Neural progenitor cell (in vitro differentiated cells): ENCODE results near the gene CD58. TPM values are rescaled to one million over a fixed set of nuclear protein-coding genes. Genes with fewer than 3 reads are reported as not detected.

Experiments used
- DNase-seq: peaks from one replicate; pipeline ENCODE4 v3.0.0-alpha.2; 2016; ENCODE audit warnings: low spot score
- H2AFZ ChIP-seq: fragments of 200-600 bp; sonication (generic); replicated peaks from 2 replicates; pipeline ENCODE4 v1.6.1; 2016; ENCODE audit warnings: antibody characterized with exemption
- H3F3A ChIP-seq: fragments of 200-600 bp; sonication (generic); 2 replicates; pipeline ENCODE4 v1.6.1; 2016; ENCODE audit warnings: antibody characterized with exemption, low read depth
- H3K27ac ChIP-seq: fragments of 200-600 bp; sonication (generic); 2 replicates; pipeline ENCODE4 v1.5.1; 2016; ENCODE audit warnings: mild to moderate bottlenecking
- H3K27me3 ChIP-seq: fragments of 200-600 bp; sonication (generic); 2 replicates; pipeline ENCODE4 v1.6.1; 2016; ENCODE audit warnings: mild to moderate bottlenecking, moderate library complexity
- H3K36me3 ChIP-seq: fragments of 200-600 bp; sonication (generic); 2 replicates; pipeline ENCODE4 v1.5.1; 2016
- H3K4me1 ChIP-seq: fragments of 200-600 bp; sonication (generic); 2 replicates; pipeline ENCODE4 v1.6.1; 2016; ENCODE audit warnings: mixed run types
- H3K4me2 ChIP-seq: fragments of 200-600 bp; sonication (generic); 2 replicates; pipeline ENCODE4 v1.6.1; 2016
- H3K4me3 ChIP-seq: fragments of 200-600 bp; sonication (generic); 2 replicates; pipeline ENCODE4 v1.5.1; 2016
- H3K79me2 ChIP-seq: fragments of 200-600 bp; sonication (generic); 2 replicates; pipeline ENCODE4 v1.6.1; 2016; ENCODE audit warnings: low read depth
- H3K9ac ChIP-seq: fragments of 200-600 bp; sonication (generic); 2 replicates; pipeline ENCODE4 v1.6.1; 2016
- H3K9me3 ChIP-seq: fragments of 200-600 bp; sonication (generic); 2 replicates; pipeline ENCODE4 v1.5.1; 2016; ENCODE audit warnings: low read depth
- H4K20me1 ChIP-seq: fragments of 200-600 bp; sonication (generic); 2 replicates; pipeline ENCODE4 v1.6.1; 2016; ENCODE audit warnings: low read depth
- H3K27ac Mint-ChIP-seq: 3 replicates; pipeline ENCODE4 v1.8.0; 2021; ENCODE audit warnings: mixed read lengths
- H3K27me3 Mint-ChIP-seq: 2 replicates; pipeline ENCODE4 v1.8.0; 2022; ENCODE audit warnings: low read depth, mild to moderate bottlenecking, inconsistent platforms, moderate library complexity, mixed read lengths; ENCODE audit not compliant: insufficient read depth
- H3K36me3 Mint-ChIP-seq: 3 replicates; pipeline ENCODE4 v1.8.0; 2021; ENCODE audit warnings: mixed read lengths
- H3K4me1 Mint-ChIP-seq: 3 replicates; pipeline ENCODE4 v1.8.0; 2021; ENCODE audit warnings: mixed read lengths
- H3K4me3 Mint-ChIP-seq: 3 replicates; pipeline ENCODE4 v1.8.0; 2021; ENCODE audit warnings: mild to moderate bottlenecking, moderate library complexity, mixed read lengths
- H3K9me3 Mint-ChIP-seq: 3 replicates; pipeline ENCODE4 v1.8.0; 2020; ENCODE audit warnings: mixed read lengths
- CTCF ChIP-seq: fragments of 200-600 bp; sonication (generic); IDR thresholded peaks from 2 replicates; pipeline ENCODE4 v1.5.1; 2017; ENCODE audit warnings: antibody characterized with exemption, mild to moderate bottlenecking
- EZH2 ChIP-seq: fragments of 200-600 bp; sonication (generic); IDR thresholded peaks from 2 replicates; pipeline ENCODE4 v1.6.1; 2017; ENCODE audit warnings: antibody characterized with exemption, mild to moderate bottlenecking, moderate library complexity
- EZH2phosphoT487 ChIP-seq: fragments of 200-600 bp; sonication (generic); IDR thresholded peaks from 2 replicates; pipeline ENCODE4 v1.6.1; 2017; ENCODE audit warnings: antibody characterized with exemption
- total RNA-seq: library from RNA; depleted of rRNA; stranded (reverse); fragments of >200 nt; gene quantifications from 2 replicates; pipeline ENCODE4 v1.2.3, GENCODE V29; 2015; ENCODE audit warnings: low replicate concordance

Gene CD58
- total RNA-seq, 1 donor from 2014 or later, result 14.6 TPM

DNA sequence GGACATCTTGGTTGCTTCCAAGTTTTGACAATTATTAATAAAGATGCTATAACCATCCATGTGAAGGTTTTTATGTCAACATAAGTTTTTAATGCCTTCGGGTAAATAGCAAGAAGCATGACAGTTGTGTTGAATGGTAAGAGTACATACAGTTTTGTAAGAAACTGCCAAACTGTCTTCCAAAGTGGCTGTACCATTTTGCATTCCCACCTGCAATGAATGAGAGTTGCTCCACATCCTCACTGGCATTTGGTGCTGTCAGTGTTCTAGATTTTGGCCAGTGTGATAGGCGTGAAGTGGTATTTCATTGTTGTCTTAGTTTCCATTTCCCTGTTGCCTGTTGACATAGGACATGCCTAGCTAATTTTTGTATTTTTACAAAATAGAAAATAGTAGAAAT lies 45.4 kb downstream of the CD58 start:
- H3K36me3 Mint-ChIP-seq, result peaks cover 2% of the 10 kb centered on the region
- H3K4me3 Mint-ChIP-seq, result no peak overlapping the region
- Histone ChIP-seq H3K27me3 (no peaks in the 10 kb centered on the region), H3K4me3 (no peak overlapping the region), H3K4me2 (no peak overlapping the region), H4K20me1 (no peaks in the 10 kb centered on the region), H3K27ac (no peak overlapping the region), H3K9me3 (no peaks in the 10 kb centered on the region), H3K4me1 (no peaks in the 10 kb centered on the region), H3K36me3 (no peaks in the 10 kb centered on the region), H2AFZ (no peak overlapping the region), H3K9ac (no peak overlapping the region), H3K79me2 (no peaks in the 10 kb centered on the region), H3F3A (no peaks in the 10 kb centered on the region)
- no peaks in the 10 kb centered on the region for H3K27me3 Mint-ChIP-seq
- TF ChIP-seq CTCF, result no peak
- no peak for TF ChIP-seq EZH2
- no peak for TF ChIP-seq EZH2phosphoT487
- no peak for DNase-seq
- H3K27ac Mint-ChIP-seq, result no peak overlapping the region
- H3K4me1 Mint-ChIP-seq, result no peaks in the 10 kb centered on the region
- H3K9me3 Mint-ChIP-seq, result peaks cover 4% of the 10 kb centered on the region

- Histone ChIP-seq H3K9me3 (no peaks in the 10 kb centered on the region), H3K36me3 (no peaks in the 10 kb centered on the region), H4K20me1 (no peaks in the 10 kb centered on the region), H3F3A (no peaks in the 10 kb centered on the region), H3K27me3 (no peaks in the 10 kb centered on the region), H3K4me1 (no peaks in the 10 kb centered on the region), H3K79me2 (no peaks in the 10 kb centered on the region), H3K27ac (no peak overlapping the region), H3K9ac (no peak overlapping the region), H3K4me3 (no peak overlapping the region), H2AFZ (no peak overlapping the region), H3K4me2 (no peak overlapping the region)
- TF ChIP-seq EZH2phosphoT487, result no peak
- TF ChIP-seq CTCF, result no peak
- no peaks in the 10 kb centered on the region for H3K36me3 Mint-ChIP-seq
- H3K9me3 Mint-ChIP-seq, result no peaks in the 10 kb centered on the region
- no peaks in the 10 kb centered on the region for H3K27me3 Mint-ChIP-seq
- DNase-seq, result no peak
- no peak overlapping the region for H3K4me3 Mint-ChIP-seq
- H3K4me1 Mint-ChIP-seq, result no peaks in the 10 kb centered on the region
- H3K27ac Mint-ChIP-seq, result no peak overlapping the region
Observed at GRCh38 chr1:116521186-116521585, 49.6 kb downstream of the CD58 start.

DNA sequence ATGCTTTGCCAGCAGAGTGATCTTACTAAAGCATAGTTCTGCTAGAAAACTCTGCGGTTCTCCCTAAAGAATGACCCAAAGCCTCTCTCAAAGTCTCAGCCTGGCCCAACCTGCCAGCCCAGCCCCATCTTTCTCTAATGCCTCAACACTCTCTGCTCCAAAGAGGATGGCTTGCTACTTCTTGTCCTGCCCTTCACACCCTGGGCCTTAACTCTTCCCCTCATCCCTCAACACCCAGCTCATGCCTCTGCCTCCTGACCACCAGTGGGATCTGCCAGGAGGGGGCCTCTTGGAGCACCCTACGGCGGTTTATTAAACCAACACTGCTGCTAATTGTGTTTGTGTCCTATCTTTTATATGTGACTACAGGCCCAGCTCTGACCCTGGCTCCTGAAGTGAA lies 52.4 kb downstream of the CD58 start:
- Histone ChIP-seq H3K4me2 (no peak overlapping the region), H3K36me3 (no peaks in the 10 kb centered on the region), H3K4me3 (no peak overlapping the region), H3K27me3 (no peaks in the 10 kb centered on the region), H4K20me1 (no peaks in the 10 kb centered on the region), H3K4me1 (no peaks in the 10 kb centered on the region), H3K27ac (no peak overlapping the region), H3K79me2 (no peaks in the 10 kb centered on the region), H2AFZ (no peak overlapping the region), H3F3A (no peaks in the 10 kb centered on the region), H3K9me3 (no peaks in the 10 kb centered on the region), H3K9ac (no peak overlapping the region)
- Mint-ChIP-seq H3K9me3 (no peaks in the 10 kb centered on the region), H3K4me1 (no peaks in the 10 kb centered on the region), H3K4me3 (no peak overlapping the region), H3K36me3 (no peaks in the 10 kb centered on the region), H3K27me3 (peaks cover under 1% of the 10 kb centered on the region), H3K27ac (no peak overlapping the region)
- TF ChIP-seq EZH2phosphoT487 (no peak), EZH2 (no peak), CTCF (no peak)
- DNase-seq, result no peak

DNA sequence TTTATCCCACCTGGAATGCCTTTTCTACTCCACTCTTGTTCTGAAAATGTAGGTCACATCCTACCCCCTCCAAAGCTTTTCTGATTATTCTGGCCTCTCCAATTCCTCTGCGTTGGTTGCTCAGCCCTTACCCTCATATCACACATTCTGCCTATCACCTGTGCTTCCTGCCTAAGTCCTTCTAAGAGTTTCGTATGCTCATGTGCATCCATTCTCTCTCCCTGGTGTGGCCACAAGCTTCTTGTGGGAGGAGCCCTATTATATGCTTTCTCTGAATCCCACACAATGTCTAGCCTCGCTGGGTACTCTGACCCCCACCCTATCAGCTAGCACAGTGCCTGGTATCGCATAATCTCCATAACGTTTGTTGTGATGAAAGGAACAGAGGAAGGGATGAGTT lies 54.2 kb downstream of the CD58 start:
- no peak overlapping the region for H3K27ac Mint-ChIP-seq
- no peak overlapping the region for H3K4me3 Mint-ChIP-seq
- Histone ChIP-seq H3K9me3 (no peaks in the 10 kb centered on the region), H3K27ac (no peak overlapping the region), H2AFZ (no peak overlapping the region), H4K20me1 (no peaks in the 10 kb centered on the region), H3K36me3 (no peaks in the 10 kb centered on the region), H3K9ac (no peak overlapping the region), H3K79me2 (no peaks in the 10 kb centered on the region), H3F3A (no peaks in the 10 kb centered on the region), H3K4me2 (no peak overlapping the region), H3K4me3 (no peak overlapping the region), H3K27me3 (no peaks in the 10 kb centered on the region), H3K4me1 (no peaks in the 10 kb centered on the region)
- no peaks in the 10 kb centered on the region for H3K4me1 Mint-ChIP-seq
- DNase-seq, result no peak
- no peaks in the 10 kb centered on the region for H3K36me3 Mint-ChIP-seq
- H3K27me3 Mint-ChIP-seq, result peaks cover 6% of the 10 kb centered on the region
- peaks cover 2% of the 10 kb centered on the region for H3K9me3 Mint-ChIP-seq
- TF ChIP-seq EZH2 (no peak), CTCF (no peak), EZH2phosphoT487 (no peak)
